GM18517 (cell line): Measurements from ENCODE around the gene KRT1.

Experiments used
- ATAC-seq: cut with Tn5 transposase; IDR thresholded peaks from one replicate; pipeline ENCODE4 v1.9.1; 2021; ENCODE audit warnings: mild to moderate bottlenecking, moderate library complexity; ENCODE audit not compliant: unreplicated experiment

KRT1 gene

DNA sequence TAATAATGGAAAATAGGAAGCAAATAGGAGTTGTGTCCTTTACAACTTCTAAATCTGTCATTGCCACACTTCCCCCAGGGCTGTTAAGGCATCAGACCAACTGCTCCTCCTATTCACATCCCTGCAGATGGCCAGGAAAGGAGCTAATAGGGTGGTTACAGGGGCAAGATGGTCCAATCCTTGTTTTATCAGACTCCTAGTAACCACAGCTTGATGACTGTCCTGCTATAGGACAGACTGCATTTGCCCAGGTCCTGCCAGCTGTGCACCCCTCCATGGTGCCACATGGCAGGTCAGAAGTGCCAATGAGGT, 17.3 kb downstream of the KRT1 start:
- ATAC-seq, result no peak

DNA sequence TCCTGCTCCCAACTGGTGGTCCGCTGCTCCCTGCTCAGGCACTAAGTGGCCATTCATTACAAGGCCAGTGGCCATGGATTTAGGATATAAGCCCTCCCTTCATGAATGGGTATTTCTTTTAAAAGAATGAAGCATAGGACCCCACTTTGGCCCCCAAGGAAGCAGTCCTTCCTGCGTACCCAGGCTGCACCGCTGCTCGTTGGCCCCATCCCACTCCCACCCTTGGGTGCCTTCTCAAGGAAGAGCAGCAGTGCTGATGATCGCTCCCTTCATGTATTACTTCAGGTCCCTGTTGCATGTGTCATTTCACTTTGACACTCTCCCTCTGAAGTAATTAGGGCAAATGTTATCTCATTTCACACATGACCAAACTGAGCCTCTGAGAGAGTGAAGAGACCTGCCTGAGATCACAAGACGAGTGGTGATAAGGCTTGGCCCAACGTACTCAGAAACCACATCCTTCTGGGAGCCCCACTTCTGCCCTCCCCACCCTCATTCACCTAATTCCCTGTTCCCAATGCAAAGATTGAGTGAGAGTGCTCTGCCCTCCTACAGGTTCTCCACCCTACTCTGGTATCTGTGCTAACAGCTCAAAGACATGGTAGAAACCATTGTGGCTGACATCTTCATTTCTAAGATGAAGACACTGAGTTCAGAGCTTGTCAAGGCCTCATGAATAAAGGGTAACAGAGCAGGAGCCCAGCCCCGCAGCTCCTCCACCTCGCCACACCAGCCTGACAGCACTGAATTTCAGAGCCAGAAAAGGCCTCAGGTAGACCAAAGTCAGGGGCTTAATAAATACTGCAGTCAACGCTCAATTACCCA, 17.9 kb downstream of the KRT1 start:
- ATAC-seq, result no peak

DNA sequence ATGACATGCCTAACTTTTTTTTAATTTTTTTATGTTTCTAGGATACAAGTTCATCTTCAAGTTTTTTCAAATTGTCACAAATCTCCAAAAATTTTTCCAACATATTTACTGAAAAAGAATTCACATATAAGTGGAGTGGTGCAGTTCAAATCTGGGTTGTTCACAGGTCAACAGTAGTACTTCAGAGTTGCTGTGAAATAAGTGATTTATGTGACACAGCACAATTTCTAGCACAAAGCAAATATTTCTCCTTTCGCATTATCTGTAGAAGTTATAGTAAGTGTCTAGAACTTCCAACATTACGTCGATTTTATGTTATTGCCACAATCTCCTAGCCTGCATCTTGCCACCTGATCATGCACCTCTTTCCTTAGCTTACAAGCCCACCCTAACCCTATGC, 18.5 kb downstream of the KRT1 start:
- no peak for ATAC-seq

DNA sequence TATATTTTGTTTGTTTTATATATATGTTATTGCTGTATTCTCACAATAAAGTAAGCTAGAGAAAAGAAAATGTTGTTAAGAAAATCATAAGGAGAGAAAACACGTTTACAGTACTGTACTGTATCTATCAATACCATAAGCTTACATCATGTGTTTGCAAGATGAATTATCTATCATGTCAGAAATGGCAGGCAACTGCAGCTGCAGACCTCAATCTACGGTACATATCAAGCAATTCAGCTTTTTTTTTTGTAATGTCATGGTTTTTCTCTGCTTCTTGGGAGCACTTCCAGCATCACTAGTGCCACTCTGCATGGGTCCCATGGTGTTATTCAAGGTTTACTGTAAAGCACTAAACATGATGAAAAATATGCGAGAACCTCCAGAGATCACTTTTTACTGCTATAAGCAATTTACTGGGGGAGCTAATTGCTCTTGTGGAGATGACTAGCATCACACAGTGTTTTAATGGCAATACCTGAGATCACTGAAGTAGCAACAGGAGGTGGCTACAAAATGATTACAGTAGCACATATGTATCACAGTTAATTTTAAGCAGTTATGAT, 19.2 kb downstream of the KRT1 start:
- ATAC-seq, result no peak

DNA sequence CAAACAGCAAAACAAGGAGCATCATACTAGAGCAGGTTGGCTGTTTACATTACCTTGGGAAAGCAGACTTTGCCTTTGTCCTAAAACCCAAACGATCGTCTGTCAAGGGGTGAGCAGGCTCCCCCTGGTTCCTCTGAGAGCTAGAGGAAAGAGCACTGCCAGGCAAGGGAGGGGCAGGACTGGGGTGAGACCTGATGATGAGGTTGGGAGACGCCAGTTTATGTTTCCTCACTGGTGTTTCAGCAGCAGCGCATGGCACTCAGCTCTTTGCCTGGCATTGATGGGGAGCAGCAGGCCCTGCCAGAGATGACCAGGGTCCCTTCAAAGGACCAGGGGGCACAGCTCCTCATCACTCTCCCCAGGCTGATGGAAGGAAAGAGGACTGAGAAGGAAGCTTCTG, 20.3 kb downstream of the KRT1 start:
- no peak for ATAC-seq

DNA sequence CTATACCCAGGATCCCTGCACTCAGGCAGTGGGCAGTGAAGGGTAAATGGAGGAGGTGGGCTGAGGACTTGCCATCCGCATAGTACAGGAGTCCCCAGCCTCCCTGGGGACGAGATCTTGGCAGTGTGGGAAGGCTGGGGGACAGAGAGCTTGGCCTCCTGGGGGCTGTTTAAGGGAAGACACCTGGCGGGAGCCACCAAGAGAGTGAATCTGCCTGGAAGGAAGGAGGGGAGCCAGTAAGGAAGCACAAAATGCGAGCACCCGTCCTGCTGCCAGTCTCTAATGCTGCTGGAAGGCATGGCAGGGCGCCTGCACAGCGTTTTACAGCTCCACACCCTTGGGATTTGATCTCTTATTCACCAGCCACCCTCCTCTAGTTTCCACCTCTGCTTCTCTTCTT, 20.8 kb downstream of the KRT1 start:
- ATAC-seq, result no peak

DNA sequence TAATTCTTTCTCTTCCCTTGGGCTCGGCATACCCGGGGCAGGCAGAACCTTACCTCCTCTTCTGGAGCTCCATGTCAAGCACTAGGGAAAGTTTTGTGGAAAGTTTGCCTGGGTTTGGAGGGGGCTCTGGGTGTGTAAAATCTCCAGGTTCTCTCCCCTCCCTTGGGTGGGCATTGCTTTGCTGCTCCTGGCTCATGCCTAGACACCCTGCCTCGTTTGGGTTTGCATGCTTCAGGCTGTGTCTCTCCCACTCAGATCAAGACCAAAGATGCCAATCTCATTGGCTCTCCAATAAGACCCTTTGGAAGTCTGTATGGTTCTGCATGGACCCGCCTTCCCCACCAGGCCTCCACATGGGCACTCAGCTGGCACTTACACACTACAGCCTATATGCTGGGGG, 22.0 kb downstream of the KRT1 start:
- ATAC-seq, result no peak

DNA sequence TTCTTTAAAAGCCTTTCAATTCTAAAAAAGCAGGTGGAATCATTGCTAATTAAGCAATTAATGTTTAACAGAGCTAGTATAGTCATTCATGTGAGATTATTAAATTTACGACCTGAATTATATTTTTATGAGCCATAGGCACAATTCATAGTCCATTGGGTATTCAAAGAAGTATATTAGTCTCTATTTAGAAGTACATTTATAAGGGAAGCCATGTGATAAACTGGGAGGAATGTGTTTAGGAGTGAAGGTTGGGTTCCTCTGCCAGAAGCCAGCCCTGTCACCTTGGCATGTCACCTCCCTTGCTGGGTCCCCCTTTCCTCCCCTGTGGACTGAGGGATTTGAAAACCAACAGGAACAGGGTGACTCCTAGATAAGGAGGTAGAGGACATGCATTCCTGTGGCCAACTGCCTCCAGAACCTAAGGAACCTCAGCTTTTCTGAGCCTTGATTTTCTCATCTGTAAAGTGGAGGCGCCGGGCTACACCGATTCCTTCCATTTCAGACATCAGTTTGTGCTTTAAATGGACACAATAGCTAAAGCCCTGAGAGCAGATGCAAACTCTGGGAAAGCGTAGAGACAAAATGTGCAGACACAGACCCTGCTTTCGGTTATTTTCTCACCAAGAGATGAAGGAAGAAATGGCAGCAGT, 22.8 kb downstream of the KRT1 start:
- ATAC-seq, result no peak

DNA sequence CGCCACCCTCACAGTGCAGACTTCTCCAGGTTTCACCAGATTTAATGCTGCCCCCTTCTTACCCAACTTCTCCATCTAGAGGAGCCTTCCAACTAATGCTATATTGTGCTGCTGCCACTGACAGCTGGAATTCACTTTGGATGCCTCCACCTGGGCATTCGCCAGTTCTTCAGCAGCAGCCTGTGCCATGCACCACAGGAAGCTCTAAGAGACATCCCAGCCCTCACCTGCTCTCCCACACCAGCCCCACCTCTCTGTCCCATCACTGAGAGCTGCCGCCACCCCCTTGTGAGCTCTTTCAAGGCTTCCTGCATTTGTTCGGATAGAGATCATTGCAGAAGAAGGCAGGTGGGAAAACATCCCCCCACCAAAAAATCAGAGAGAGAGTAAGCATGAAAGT, 23.6 kb downstream of the KRT1 start:
- ATAC-seq, result no peak

DNA sequence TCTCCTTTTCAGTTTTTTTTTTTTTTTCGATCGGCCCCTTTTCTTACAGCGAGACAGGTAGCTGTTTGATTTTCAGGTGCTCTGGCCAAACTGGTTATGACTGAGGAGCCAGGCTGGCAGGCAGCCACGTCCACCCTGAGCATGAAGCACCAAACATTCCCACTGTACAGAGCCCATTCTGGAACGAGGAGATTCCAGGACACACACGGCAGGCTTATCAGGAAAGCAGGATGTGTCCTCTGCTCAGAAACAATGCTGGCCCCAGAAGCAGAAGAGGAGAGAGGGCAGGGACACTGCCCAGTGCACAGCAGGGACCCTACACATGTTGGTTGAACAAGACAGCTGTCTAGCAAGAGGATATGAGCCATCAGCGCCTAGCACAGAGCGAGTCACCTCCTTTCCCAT, 24.5 kb downstream of the KRT1 start:
- ATAC-seq, result no peak

DNA sequence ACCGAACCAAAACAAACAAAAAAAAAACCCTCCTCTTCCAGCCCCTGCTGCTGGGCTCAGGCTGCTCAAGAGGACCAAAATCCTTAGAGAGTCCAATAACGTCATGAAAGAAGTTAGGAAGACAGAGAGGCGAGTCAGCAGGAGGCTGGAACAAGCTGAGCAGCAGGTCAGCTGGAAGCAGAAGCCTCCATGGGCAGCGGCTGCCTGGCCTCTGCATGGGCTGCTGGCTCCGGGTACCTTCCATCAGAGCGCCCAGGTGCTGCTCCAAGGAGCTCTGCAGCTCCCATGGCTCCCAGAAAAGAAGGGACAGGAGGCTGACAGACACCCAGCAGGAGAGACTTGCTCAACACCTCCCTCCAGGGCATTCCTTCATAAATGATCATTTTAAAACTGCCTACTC, 25.0 kb downstream of the KRT1 start:
- ATAC-seq, result no peak

DNA sequence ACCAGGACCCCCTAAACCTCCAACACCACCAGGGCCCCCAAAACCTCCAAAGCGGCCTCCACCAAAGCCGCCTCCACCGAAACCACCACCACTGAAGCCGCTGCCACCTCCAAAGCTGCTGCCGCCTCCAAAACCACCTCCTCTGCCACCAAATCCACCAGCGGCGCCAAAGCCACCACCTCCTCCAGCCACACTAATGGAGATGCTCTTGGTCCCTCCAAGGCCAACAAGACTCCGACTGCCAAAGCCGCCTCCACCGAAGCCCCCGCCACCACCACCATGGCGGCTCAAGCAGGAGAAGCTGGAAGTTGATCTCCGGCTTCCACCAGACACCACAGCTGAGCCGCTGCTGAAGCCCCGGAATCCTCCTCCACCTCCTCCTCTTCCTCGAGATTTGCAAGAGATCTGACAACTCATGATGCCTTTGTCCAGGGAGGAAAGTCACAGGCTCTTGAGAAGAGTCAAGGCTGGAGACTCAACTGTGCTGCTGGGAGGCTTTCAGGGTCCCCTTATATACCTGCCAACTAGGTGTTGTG, 28.4 kb downstream of the KRT1 start, which contains the start of gene KRT2:
Gene KRT2, minus strand, starts transcription at position 486 of the 536 bp plus-strand sequence. Its CDS starts 69 bp downstream, at position 417.
- no peak for ATAC-seq

DNA sequence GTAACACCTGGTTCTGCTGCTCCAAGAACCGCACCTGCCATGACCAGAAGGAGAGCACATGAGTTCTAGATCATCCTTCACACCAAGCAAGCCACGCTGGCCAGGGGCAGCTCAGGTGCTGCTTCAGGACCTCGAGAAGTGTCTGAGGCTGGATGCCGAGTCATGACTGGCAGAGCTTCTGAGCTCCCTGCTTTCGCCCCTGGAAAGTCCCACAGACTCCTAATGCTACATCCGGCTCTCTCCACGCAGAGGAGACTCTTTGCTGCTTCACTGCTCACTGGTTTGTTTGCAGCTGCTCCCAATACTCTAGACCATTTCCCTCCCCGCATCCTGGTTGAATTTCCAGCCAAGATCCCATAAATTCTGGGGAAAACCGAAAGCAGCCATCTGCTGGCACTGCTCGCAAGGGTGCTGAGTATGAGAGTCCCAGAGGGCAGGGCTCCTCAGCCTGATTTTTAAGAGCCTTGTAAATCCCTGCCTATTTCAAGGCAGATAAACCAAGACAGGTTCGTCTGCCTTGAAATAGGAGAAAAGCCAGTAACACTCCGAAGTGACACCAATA, 29.6 kb downstream of the KRT1 start:
- no peak for ATAC-seq

DNA sequence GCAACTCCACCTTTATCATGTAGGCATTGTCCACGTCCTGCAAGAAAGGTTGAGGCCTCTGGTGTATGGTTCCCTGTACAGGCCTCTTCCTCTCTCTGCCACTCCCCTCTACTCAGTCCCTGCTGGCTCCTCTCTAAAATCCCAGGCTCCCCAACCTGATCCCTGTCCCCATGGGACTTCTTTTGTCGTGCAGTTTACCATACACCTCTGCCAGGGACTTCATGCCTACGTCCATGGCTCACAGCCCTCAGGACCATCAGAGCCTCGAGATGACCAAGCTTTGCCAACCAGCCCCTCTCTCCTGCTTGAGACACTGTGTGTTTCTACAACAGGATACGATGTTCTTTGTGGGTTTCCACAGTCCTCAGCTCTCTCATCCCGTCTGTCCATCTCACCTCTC, 31.1 kb downstream of the KRT1 start:
- ATAC-seq, result no peak

DNA sequence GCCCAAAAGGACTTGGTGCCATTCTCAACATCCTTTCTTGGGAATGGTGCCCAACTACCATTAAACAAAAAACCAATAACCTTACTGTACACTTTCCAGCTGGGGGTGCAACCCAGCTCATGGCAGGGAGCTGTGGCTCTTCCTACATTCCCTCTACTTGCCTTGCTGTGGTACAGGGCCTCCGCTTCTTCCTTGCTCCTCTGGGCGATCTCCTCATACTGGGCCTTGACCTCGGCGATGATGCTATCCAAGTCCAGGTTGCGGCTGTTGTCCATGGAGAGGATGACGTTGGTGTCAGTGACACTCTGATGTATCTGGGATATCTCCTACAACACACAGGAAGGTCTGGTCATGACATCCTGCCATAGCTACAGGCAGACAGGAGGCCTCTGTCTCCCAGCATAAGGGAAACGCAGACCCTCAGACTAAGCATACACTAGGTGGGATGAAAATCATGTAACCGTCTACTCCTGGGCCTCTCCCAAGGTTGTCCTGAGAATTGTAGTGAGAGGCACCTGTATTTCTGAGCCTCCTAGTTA, 32.1 kb downstream of the KRT1 start:
- no peak for ATAC-seq

DNA sequence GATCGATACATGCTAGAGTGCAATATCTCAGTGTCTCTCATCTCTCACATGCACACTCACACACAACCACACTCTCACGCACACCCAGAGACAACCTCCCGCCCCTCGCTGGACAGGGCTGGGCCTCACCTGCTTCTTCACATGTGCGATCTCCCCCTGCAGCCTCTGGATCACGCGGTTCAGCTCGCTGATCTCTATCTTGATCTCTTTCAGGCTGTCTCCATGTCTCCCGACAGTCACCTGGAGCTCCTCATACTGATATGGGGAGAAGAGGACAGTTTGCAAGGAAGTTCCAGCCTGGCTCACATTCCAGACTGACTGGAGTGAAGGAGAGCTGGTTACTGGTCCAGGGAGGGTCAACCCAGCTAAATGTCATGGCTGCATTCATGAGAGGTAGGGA, 32.6 kb downstream of the KRT1 start:
- ATAC-seq, result no peak

DNA sequence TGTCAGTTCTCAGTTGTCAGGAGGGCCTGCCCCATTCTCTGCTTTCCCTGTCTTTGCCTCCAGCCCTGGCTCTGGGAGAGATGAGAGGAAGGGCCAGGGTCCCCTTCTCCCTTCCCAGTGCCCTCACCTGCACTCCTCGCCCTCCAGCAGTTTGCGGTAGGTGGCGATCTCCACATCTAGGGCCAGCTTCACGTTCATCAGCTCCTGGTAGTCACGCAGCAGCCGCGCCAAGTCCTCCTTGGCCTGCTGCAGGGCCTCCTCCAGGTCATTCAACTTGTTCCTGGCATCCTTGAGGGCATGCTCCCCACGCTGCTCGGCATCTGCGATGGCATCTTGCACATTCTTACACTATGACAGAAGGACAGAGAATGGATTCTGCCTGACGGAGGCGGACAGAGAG, 33.6 kb downstream of the KRT1 start:
- no peak for ATAC-seq

DNA sequence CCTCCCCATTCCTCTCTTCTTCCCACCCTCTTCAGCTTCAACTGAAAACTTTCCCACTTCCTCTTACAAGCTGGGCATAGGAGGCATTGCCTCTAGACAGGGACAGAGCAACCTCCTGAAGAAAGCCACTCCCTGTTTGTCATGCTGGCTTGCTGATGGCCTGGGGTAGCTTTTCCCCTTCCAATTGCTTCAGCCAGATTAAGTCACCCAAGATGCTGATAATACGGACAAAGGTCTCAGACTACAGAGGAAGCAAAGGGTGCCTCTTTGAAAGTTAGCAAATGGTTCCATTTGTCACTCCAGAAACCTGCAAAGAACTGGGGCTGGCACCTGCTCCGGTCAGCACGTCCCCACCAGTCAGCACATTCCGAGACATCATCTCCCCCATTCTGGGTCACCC, 34.2 kb downstream of the KRT1 start:
- ATAC-seq, result no peak

DNA sequence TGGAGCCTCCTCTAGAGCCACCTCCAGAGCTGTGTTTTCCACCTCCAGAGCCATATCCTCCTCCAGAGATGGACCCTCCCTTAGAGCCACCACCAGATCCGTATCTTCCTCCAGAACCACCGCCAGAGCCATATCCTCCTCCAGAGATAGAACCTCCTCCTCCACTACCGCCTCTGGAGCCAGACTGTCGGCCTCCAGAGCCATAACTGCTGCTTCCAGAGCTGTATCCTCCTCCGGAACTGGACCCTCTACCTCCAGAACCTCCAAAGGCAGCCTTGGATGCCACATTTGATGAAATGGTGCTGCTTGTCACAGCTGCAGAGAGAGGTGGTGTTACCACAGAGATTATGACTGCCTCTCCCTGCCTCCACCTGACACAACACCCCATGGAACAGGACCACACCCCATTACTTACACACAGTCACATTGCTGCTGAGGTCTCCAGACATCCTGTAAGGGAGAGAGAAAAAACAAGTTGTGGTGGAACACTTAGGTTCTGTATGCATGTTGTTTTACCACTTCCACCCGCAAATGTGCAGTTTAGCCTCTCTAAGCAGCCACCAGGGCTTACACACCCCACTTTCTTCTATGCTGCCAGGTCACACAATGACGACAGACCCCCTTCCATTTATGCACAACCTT, 35.0 kb downstream of the KRT1 start:
- ATAC-seq, result no peak

DNA sequence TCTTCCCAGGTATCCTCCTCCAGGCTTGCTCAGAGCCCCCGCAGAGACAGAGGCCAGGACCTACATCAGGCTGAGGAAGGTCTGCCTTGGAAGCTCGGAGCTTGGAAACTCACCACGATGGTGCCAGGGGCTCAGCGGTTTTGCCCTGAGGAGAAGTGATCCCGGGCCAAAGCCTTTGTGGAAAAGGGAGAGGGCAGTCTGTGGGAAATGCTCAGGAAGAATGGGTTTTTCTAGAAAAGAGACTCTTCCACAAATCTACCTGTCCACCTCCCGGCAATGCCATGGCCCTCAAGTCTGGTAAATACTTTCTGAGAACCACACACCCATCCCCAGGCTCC, 36.2 kb downstream of the KRT1 start:
- no peak for ATAC-seq
